ENCODE data around the gene SLC15A4.
"Not testable (repeated sequence)": the region's sequence is repeated elsewhere in the genome, so short reads cannot be mapped to it uniquely, and the experiment has no call there.

The SLC15A4 gene

DNA sequence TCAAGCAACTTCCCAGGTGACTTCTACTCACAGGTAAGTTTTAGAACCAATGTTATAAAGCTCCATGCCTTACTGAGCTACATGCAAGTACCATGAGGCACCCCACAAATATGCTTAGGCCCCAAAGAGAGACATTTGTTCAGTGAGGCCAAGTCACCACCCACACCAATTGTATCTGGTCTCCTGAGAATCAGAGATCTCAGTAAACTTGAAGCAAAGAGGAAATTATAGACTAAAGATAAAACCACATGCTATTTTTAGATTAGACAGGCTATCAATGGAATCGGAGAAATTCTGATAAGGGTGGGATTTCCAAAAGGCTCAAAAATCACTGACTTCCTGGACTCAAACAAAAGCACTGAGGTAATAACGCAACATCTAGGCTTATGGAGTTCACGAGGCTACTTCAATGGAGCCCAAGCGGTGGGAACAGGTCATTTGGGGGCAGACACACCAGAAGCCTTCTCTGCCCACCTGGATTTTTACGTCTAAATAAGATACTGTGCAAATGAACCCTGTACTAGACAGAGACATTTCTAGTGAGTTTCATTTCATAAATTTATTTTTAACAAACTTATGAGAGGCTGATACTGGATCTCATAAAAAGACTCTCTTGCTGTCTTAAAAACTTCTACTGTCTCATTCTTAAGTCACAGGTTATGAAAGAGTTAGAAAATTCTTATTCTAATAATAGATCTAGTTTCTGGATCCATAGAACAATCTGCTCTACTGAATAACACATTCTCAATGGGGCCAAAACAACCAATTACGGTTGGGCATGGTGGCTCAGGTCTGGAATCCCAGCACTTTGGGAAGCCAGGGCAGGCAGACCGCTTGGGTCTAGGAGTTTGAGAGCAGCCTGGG lies 7.7 kb downstream of the SLC15A4 start:
- no peak for DNase-seq

DNA sequence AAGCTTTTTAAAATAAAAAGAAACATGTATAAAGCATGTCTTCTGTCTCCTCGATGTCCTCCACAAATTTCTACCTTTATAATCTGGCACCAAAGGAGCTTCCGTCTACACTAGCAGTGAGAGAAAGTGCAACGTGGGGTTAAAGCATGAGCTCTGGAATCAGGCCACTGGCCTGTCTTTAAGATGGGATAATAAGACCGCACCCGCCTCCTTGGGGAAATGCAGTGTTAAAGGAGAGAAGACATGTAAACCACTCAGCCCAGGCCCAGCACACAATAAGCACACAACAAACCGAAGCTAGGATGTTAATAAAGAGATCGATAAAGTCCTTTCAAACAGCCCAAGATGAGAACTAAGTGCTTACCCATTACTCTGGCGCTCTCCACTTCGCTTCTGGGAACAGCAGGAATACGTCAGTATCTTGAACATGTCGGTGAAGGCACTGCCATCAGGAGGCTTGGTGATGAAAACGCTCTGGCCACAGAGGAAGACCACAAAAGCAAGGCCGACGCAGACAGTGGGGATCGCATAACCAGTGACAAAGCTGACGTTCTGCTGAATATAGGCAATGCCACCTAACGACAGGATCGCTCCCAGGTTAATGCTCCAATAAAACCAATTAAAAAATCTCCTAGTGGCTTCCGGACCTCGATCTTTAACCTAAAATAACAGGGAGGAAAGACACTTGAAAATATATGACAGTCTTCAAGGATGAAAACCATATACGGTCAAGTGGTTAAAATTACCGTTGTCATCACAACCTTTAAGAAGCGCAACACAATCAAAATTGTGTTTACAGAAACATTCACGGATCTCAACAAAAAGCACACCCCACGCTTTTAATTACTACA lies 9.1 kb downstream of the SLC15A4 start:
- no peak for DNase-seq

DNA sequence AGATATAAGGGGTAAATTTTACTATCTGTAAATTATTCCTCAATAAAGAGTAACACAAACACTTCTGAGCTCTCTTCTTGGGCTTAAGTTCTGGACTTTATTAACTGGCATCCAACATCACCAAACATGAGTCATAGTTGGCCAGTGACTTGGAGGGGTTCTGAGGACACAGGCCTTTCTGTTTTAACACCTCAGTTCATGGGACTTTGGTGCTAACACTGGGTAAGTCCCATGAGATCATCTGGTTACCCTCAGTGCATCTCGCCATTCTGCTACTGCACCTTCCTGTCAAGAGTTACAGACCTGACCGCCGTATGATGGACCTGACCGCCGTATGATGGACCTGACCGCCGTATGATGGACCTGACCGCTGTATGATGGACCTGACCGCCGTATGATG lies 9.9 kb downstream of the SLC15A4 start:
- no peak for DNase-seq

DNA sequence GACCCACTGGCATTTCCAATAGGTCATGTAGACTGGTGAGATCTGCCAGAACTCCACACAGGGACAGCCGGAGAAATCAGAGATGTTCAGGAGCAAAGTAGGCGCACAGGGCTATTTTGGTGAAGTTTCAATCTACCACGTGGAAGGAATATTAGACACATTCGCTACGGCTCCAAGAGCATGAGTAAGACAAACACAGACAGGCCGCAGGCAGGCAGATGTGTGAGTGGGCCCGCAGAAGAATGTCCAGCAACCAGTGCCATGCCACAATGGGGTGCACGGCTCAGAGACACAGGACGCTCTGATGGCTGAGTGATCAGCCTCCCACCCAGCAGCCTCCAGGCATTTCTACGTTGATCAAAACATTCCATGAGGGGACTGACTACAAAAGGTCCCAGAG lies 10.4 kb downstream of the SLC15A4 start:
- peak in 1 of 51 donors; percentile 27 for DNase-seq

DNA sequence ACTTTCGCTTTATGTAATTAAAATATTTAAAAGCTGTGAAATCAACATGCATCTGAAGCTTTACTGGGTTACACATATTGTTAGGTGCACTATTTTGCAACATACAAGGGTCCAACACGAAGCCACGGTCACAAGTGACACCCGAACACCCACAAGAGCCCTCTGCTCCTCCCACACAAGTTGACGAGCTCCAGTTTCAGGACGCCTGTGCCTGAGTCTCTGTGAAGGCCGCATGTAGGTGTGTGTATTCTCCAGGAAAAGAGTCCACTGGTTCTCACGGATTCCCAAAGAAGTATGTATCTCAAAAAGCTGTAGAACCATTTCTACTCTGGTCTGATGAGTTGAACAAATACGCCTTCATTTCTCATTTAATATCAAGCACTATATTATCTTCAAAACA lies 12.0 kb downstream of the SLC15A4 start:
- DNase-seq, result no peak

DNA sequence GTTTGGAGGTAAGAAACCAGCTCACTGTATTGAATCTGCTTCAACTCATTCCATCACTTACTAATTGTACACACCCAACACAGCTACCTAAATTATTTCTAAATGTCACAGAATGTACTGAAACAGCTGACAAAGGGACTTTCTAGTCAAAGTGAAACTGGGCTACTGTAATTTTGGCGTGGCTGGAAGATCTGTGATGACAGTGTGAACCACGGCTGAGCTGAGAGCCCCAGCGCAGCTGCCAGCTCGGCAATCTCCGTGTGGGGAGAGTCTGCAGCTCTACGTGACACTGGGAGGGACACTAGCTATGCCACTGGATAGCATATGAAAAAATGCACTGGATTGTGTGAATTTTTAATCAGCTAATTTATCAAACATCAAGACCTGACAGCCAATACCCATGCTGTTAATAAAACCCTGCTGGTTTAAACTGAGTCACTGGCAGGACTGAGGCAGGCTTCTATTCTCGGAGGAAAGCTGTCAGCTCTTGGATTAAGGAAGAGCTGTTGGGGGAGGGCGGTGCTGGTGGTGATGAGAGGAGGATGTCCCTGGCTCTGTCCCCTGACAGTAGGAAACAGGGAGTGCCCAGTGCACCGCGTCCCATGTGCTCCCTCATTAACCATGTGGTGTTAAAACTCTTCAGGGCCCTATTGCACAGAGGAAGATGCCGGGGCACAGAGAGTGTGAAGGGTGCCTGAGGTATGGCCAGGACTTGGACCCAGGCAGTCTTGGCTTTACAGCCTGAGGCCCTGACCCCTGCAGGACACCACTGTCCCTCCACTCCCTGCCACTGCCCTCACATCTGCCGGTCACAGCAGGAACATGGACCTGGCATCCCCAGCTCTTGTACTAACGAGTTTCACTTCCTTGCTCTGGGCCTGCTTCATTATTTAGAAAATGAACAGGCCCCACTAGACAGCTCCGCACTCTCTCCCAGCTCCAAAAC lies 13.3 kb downstream of the SLC15A4 start:
- peak in 16 of 51 donors; percentile 19 to 70 (median 43) for DNase-seq

DNA sequence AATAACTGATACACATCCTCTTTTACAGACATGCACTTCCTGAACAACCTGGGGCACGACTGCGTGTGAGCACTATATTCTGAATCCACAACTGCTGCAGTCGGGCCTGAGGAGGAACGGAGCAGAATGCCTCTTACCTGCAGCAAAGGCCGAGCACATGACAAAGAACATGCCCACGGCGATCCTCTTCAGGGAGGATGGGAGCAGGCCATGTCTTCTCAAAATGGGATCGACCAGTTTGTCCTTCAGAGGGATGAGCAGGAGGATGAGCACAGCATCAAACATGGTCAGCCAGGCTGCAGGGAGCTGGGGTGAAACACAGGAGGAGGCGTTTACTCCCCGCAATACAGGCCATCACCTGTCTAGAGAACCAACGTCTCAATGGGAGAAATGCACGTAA lies 15.1 kb downstream of the SLC15A4 start:
- no peak for DNase-seq

DNA sequence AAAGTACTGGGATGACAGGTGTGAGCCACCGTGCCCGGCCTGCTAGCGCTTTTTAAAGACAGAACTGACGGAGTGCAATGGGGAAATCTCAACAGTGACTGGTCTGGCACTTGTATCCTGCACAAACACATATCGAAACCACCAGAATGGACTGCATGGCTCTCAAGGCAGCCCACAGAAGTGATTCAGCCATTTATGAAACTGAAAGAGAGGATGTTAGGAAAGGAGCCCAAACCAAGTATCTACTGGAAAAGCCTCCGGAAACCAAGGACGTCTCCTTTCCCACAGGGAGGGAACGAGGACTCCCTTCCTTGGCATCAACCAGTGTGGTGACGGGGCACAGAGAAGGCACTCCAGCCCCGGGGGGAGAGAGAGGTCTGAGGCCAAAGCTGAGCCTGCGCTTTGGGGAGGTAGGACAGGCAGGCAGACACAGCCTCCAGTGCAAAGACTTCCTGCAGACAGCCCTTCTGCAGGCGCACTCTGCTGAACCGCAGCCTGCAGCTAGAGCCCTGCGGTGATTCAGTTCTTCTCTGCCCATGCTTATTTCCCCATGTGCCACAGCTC lies 16.5 kb downstream of the SLC15A4 start:
- DNase-seq, result peak in 25 of 51 donors; percentile 13 to 64 (median 29)

DNA sequence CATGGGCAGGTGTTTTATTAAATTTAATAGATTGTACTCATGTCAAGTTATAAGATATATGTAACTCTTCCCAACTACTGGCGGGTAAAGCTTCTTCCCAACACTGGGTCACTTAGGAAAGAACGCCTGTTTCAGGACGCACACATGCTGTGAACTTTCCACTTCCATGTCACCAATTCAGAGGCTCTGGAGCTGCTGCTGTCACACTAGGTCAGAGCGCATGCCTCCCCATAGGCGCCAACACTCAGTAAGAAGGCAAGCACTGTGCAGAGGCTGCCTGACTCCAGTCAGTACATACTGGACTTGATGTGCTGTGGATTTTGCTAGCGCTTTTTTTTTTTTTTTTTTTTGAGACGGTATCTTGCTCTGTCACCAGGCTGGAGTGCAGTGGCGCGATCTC lies 17.2 kb downstream of the SLC15A4 start:
- DNase-seq, result no peak

DNA sequence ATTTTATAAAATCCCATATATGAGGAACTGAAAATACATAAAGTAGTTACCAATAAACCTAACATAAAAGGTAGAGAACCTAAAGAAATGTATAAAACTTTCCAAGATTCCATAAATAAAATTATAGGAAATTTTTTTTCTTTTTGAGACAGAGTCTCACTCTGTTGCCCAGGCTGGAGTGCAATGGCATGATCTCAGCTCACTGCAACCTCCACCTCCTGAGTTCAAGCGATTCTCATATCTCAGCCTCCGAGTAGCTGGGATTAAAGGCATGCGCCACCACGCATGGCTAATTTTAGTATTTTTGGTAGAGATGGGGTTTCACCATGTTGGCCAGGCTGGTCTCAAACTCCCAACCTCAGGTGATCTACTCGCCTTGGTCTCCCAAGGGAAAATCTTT lies 18.4 kb downstream of the SLC15A4 start:
- not testable (repeated sequence) for DNase-seq

DNA sequence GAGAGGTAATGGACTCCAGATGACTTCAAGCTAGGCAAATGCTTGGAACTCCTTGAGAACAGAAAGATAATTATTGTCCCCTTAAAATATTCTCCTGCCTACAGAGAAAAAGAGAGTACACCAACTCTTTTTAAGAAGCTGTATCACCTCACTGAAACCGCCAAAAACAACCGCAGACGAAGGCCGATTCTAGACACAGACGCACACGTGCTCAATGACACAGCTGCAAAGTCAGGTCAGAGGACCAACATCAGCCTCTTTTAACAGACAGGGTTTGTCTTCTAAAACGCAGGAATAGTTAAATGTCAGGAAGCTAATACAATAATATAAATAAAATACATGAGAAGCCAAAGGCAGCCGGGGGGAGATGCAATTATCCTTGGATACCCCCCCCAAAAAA lies 19.0 kb downstream of the SLC15A4 start:
- no peak for DNase-seq

DNA sequence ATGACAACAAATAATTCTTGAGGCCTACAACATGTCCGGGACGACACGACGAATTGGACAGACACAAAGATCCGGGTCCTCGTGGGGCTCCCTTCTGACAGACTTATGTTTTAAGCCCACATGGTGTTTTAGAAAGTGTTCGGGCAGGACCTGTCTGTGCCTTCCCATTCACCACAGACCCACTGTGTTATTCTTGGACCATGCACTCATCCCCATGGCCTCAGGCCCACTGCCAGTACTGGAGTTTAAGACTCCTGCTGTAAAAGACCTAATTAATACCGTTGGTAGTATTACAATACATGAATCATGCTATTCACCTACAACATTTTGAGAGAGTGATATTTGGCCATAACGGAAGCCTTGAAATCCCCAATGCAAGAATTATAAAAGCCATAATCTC lies 20.0 kb downstream of the SLC15A4 start:
- no peak for DNase-seq

DNA sequence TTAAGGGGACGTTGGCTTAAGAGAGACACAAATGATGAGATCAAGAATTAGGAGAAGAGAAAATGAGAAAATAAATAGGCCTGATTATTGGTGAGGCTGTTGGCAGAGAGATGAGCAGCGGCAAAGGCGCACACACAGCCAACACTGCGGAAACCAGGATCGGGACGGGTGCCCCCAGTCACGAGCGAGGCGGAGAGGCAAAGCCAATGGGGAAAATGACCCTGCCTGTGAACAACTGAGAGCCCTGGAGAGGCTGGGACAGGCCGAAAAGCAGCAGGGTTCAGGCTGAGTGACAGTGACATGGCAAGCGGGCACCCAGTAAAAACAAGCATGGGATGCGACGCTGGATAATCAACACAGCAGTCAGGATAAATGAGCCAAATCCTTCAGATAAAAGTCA lies 21.0 kb downstream of the SLC15A4 start:
- DNase-seq, result no peak

DNA sequence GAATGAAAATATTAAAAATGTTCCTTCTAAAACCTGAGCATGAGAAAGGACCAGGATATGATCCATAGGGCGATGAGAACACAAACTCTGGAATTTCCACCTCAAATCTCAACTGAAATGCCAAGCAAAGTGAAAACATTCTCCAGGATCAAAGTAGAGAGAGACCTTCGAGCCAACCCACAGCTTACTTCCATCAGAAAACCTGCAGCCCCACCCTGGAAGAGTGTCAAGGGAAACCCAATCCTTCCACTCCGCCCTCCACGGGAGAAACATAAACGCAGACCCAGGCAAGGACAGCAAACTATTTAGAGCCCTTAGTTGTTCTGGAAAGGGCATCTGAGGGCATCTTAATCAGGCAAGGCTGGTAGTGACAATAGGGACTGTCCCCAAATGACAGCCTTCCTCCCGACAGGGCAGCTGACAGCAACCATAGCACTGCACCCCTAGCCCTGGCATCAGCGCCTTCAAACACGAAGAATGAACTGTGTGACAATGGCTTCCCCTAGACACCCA lies 21.8 kb downstream of the SLC15A4 start:
- no peak for DNase-seq

DNA sequence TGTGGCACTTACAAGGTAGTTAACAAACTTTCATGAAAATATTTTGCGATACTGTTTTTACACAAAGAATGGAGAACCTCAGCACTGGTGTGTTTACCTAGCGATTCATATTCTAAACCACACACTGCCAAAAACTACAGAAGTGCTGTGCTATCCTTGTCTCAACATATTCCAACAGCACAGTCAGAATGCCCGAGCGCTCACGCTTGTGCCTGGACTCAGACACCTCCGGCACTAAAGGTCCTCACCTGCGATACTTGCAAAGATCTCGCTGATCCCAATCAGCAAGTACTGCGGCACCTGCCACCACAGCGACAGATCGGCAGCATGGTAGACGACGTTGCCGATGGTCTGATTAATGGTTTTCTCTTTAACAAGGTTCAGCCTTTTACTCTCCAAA lies 23.2 kb downstream of the SLC15A4 start:
- no peak for DNase-seq

DNA sequence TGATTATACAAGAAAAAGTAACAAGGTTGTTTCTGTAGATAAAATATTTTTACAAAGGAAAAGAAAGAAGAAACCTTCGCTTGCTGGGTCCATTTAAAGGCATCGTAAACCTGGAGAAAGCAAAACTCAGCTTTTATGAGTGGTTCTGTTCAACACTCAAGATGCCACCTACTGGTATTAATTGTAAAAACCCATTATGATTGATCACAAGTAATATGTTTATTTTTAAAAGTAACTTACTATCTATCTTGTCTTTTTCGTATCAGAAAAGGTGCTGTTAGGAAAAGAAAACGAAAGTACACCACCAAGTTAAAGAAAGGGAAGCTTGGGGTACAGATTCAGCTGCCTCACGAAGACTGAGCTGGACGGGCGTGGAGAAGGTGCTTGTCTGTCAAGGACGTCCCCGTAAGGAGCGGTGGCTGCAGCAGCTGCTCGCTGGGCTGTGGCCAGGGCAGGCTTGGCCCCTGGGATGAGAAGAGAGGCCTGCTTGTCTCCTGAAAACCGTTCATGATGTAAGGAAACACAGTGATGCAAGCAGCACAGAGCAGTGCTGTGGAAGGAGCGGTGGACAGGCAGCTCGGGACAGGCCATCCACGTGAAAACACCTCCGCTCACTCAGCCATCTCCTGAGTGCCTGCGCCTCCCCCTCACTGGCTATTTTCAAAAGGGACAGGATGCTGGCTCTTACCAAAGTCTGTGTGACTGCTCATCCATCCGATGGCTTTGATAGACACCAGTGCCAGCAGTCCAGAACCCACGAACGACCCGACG lies 25.0 kb downstream of the SLC15A4 start:
- peak in 1 of 51 donors; percentile 33 for DNase-seq

DNA sequence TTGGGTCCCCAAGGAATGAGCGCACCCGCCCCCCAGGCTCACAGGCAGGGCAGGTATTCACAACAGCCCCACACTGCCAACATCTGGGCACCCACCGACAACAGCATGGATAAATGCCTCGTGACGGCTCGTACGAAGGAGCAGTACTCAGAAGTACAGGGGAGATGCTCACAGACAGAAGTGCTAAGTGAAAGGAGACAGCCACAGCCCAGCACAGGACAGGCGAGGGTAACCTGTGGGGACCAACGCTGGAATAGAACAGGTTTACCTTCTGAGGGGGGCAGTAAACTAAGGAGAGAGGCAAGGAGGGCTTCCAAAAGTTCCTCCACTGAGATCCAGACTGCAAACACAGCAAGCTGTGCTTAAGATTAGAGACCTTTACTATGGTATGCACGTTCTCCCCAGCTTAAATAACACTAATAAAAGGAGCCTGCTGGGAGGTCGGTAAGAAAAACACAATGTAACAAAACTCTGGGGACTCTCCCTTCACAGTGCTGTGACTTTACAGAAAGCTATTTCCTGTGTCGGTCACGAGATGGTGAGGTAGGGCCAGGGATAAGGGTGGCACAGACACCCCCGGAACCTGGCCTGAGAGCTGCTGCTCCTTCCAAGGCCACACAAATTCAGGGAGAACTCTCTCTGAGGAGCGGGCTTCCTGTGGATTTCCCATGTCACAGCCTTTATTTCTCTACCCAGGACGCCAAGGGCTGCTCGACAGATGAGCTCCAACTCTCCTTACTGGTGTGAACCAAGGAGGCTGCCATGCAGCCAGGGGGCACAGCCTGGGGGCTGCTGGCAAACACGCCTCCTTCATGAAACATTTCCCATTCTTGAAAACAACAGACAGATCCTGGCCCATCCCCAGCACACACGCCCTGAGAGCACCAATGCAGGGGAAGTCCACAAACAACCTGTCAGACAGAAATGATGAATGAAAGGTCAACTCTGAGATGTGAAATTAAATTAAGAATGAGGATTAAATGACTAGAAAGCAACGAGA lies 26.3 kb downstream of the SLC15A4 start:
- no peak for DNase-seq

DNA sequence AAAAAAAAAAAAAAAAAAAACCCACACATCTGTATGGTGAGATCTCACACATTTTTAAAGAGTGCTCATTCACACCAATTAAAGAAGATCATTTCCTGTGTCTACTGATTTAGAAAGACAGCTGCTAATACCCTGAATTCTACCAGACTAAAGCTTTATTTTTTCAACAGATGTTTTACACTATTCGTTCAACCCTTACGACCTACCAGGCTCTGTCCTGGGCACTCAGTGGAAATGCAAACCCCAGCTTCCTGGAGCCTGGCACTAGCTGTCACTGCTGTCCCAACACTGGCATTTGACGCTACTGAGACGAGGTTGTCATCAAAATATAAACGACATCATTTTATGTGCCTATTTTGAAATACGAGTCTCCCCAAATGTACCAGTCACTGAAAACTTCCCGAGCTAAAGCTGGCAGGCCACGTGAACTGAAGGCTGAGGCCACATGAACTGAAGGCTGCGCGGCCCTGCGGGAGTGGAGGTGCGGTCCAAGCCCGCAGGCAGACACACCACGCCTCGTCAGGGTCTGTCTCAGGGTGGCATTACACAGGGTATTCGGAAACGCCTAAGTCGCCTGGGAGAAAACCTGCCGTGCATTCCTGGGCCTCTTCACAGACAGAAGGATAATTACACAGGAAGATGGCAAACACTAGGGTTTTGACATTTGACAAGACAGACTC lies 27.2 kb downstream of the SLC15A4 start:
- no peak for DNase-seq

Measured in hypothalamus (tissue), 51 donors.